Measurements from ENCODE around the gene ITGAX. TPM values are rescaled to one million over a fixed set of nuclear protein-coding genes. Genes with fewer than 3 reads are reported as not detected.

ITGAX gene
- total RNA-seq, 1 experiment from 2014 or later: 1.9 TPM

GRCh38 chr16:31412750-31413149 is 57.8 kb downstream of the ITGAX start:
- peaks cover 0 to 10% of the 10 kb centered on the region in 2 experiments; a peak in 2 of 4 replicates for H3K4me1 ChIP-seq (ENCODE audit: control insufficient read depth in 1 of 2, insufficient read depth in 2 of 2, low read length in 2 of 2)
- H3K4me3 ChIP-seq (replicated peaks in 1 of 2; ENCODE audit: low read depth in 1 of 2, low read length in 2 of 2): no peak overlapping the region
- no peaks in the 10 kb centered on the region for H3K79me2 ChIP-seq (ENCODE audit: insufficient read depth, low read length)
- H3K27ac ChIP-seq (ENCODE audit: low read depth, low read length): no peak overlapping the region
- H3K9me2 ChIP-seq (ENCODE audit: insufficient read depth): no peaks in the 10 kb centered on the region
- H3K4me2 ChIP-seq (ENCODE audit: low read length): no peak overlapping the region
- no TSS peak for BruUV-seq (replicated peaks)
- CTCF ChIA-PET: no interaction called here
- no peak overlapping the region for H3K9ac ChIP-seq (ENCODE audit: low read length)
- H3K27me3 ChIP-seq (ENCODE audit: insufficient read depth, low read length): no peaks in the 10 kb centered on the region
- TF ChIP-seq ZBTB33 (IDR thresholded peaks at IDR 0.05; ENCODE audit: extremely low read depth, insufficient replicate concordance, low read length) (no peak), YY1 (IDR thresholded peaks at IDR 0.05; ENCODE audit: extremely low read depth, insufficient replicate concordance, low read depth, low read length) (no peak), JUND (IDR thresholded peaks at IDR 0.05) (no peak), ATF3 (IDR thresholded peaks at IDR 0.05) (no peak), CEBPB (IDR thresholded peaks at IDR 0.05; ENCODE audit: low read depth) (no peak), SIN3A (IDR thresholded peaks at IDR 0.05; ENCODE audit: low read depth) (no peak), MAX (IDR thresholded peaks at IDR 0.05) (no peak), ELF1 (IDR thresholded peaks at IDR 0.05; ENCODE audit: borderline replicate concordance, low read depth) (no peak), POLR2A (IDR thresholded peaks at IDR 0.05; ENCODE audit: borderline replicate concordance, extremely low read depth, insufficient read depth, insufficient read length) (no peak), FOSL1 (IDR thresholded peaks at IDR 0.05; ENCODE audit: low read depth) (no peak), RAD21 (IDR thresholded peaks at IDR 0.05; ENCODE audit: low read depth) (no peak), EZH2phosphoT487 (IDR thresholded peaks at IDR 0.05; ENCODE audit: borderline replicate concordance) (no peak), EZH2 (IDR thresholded peaks at IDR 0.05) (no peak), SRF (IDR thresholded peaks at IDR 0.05; ENCODE audit: low read depth) (no peak), CBX3 (IDR thresholded peaks at IDR 0.05; ENCODE audit: low read depth) (no peak), TCF7L2 (IDR thresholded peaks at IDR 0.05; ENCODE audit: borderline replicate concordance, extremely low read depth, insufficient read depth, insufficient read length) (no peak), CTCF (IDR thresholded peaks at IDR 0.05 in 2 of 3, conservative IDR thresholded peaks at IDR 0.05 in 1 of 3; ENCODE audit: borderline replicate concordance in 1 of 3, insufficient read depth in 1 of 3, low read depth in 2 of 3, low read length in 2 of 3) (no peak), REST (IDR thresholded peaks at IDR 0.05; ENCODE audit: low read depth) (no peak), EGR1 (IDR thresholded peaks at IDR 0.05; ENCODE audit: low read depth) (no peak), ZFX (IDR thresholded peaks at IDR 0.05) (no peak)
- no peaks in the 10 kb centered on the region for H3K36me3 ChIP-seq (ENCODE audit: control insufficient read depth in 1 of 2, insufficient read depth in 2 of 2, low read length in 2 of 2)
- no peak overlapping the region for H2AFZ ChIP-seq (ENCODE audit: low read depth, low read length, poor library complexity, severe bottlenecking)
- no peak for ATAC-seq
- POLR2A ChIA-PET: no interaction called here
- RAD21 ChIA-PET (ENCODE audit: low non-redundant PET in 1 of 2, low total read pairs in 2 of 2, uncharacterized antibody in 2 of 2, unreplicated experiment in 2 of 2): no interaction called here
- no peaks in the 10 kb centered on the region for H3K9me3 ChIP-seq (ENCODE audit: control insufficient read depth in 1 of 2, insufficient read depth in 1 of 2, low read depth in 1 of 2, low read length in 2 of 2)
- intact Hi-C loops (cut with micrococcal nuclease): no loop called here
- DNase-seq (ENCODE audit: low read depth, low spot score): no peak
- no peaks in the 10 kb centered on the region for H4K20me1 ChIP-seq (ENCODE audit: insufficient read depth)
